GM21526 (cell line): ENCODE measurements around the gene NTSR1.

Experiments used
- ATAC-seq: cut with Tn5 transposase; IDR thresholded peaks from one replicate; pipeline ENCODE4 v1.9.1; 2021; ENCODE audit warnings: moderate library complexity; ENCODE audit not compliant: unreplicated experiment, low FRiP score

The NTSR1 gene

DNA sequence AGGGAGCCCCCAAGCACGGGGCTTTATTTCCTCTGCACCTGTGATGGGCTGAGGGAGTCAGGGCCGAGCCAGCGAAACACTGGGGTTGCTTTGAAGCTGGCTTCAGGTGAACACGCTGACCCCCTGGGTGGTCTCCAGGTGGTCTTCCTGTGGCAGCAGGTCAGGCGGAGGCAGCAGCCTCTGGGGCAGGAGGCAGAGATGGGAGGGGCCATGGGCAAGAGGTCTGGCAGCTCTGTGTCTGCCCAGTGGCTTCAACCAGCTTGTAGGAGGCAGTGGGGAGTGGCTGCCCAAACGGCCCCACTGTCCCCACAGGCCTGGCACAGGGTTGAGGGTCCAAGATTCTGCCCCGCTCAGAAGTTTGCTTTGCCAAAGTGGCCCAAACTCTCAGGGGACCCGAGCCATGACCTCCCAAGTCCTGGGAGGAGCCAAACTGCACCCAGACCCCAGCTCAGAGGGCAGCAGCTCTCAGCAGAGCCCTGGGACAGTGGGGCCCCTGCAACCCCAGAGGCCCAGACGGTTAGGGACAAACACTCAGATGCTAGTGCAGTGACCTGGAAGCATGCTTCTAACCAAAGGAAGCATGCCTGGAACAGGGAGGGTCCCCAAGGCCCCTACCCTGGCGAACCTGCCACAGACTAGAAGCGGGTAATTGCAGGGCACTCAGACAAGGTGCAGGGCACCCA, 15.3 kb downstream of the NTSR1 start:
- ATAC-seq = no peak

GRCh38 chr20:62724692-62725595, 16.3 kb downstream of the NTSR1 start:
- ATAC-seq = no peak

DNA sequence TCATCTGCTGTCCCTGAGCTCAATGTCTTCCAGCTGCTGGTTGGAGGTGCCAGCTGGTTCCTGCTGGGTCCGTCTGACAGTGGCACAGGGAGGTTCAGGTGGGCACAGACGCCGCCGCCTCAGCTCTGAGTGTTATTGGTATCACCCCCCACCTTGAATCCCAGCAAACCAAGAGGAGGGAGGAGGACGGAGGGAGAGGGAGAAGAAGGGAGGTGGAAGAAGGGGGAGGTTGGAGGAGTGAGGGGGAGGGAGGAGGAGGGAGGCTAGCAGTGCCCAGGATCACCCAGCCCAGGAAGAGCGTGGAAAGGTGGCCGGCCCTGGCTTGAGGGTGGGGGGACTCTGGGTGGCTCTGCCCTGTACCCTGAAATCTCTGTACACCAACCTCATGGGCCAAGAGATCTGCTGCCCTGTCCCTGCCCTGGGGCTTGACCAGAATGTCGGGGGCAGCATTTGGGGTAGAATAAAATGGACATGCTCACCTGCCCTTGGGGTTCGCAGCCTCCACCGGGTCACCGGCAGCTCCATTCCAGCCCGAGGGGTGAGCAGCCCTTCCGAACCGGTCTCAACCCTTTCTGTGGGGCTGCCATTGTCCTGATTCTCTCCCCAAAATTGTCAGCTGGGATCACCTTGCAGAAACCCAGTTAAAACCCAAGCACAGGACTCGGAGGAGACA, 17.1 kb downstream of the NTSR1 start:
- no peak for ATAC-seq

DNA sequence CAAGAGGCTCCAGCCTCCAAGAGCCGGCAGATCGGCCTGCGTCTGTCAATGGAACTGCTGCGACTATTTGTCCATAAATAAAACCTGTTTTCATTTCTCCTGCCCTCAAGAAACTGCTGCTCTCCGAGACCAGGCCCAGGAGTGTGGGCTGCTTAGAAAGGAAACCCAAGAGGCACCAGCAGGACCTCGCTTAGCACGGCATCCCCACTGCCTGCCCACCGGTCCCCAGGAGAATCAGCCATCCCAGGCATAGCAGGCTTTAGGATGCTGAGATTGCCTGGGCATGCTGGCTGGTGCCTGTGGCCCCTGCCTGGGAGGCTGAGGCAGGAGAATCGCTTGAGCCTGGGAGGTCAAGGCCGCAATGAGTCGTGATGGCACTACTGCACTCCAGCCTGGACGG, 17.6 kb downstream of the NTSR1 start:
- ATAC-seq = no peak

- ATAC-seq = no peak
These were observed 18.3 kb downstream of the NTSR1 start for GRCh38 chr20:62726716-62727583.

- no peak for ATAC-seq
These were observed 19.0 kb downstream of the NTSR1 start for GRCh38 chr20:62727584-62728027.

DNA sequence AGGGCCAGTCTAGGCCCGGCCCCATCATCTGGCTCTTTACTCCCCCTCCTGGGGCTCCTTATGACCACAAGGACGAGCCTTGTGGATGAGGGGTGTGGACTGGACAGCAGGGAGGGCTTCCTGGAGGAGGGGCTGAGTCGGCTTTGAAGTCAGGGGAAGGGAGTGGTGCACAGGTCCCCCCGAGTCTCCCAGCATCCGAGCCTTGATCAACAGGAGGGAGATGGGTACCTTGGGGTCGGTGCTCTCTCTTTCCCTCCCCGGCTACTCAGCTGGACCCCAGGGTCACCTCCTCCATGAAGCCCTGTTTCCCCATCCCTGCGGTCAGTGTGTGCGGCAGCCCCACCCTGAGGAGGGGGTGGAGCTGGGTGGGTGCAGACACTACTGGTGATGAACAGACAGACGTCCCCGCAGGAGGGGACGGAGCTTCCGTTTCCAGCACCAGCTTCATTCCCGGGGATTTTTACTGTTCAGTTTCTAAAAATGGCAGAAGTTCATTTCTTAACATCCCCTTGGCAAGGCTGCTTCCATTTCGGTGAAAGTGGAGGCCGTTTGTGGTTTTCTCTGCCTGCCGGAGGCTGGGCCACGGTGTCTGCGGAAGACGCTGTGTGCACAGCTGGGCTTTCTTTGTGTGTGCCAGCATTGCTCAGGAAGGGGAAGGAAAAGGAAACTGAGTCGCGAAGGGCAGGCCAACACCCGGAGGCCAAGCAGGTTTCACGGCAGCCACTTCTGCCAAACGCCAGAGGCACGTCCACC, 19.6 kb downstream of the NTSR1 start:
- ATAC-seq = no peak

DNA sequence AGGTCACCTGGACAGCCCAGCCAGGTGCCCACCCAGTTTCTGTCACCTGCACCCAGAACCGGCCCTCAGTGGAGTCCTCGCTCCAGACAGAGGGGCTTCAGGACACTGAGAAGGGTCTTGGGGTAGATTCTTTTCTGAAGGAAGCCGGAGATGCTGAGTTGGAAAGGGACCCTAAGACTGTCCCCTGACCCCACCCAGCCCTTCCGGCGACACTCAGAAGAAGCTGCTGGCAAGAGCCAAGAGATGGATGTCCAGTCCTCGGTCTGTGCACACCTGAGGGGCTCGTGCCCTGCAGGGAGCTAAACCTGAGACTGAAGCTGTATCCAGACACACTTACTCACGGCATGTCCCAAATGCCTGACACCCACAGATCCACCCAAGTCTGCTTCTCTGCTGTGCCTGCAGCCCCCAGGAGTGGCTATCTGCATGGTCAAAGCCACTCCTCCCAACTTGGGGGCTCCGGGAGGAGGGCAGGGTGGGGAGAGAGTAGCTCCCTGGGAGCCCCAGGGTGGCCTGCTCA, 20.2 kb downstream of the NTSR1 start:
- no peak for ATAC-seq

- ATAC-seq = no peak
These were observed 21.8 kb downstream of the NTSR1 start for GRCh38 chr20:62730481-62730880.

DNA sequence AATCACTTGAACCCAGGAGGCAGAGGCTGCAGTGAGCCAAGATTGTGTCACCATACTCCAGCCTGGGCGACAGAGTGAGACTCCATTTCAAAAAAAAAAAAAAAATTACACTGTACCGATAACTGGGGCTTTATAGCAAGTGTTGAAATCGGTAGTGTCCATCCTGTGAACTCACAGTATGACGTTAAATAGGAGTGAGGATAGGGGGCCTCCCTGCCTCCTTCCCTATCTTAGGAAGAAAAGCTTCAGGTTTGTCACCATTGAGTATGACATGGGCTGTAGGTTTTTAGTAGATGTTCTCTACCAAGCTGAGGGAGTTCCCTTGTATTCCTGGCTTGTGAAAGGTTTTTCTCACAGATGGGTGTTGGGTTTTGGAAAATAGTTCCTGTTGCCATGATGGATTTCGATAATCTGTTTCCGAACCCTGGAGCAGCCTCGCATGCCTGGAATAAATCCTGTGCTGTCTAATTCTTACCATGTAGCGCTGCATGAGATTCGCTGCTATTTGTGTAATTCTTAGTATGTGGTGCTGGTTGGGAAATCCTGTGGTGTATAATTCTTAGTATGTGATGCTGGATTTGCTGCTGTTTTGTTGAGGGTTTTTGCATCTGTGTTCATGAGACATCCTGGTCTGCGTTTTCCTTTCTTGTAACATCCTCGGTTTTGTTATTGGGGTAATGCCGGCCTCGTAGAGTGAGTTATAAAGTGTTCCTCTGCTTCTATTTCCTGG, 23.6 kb downstream of the NTSR1 start:
- ATAC-seq = no peak

DNA sequence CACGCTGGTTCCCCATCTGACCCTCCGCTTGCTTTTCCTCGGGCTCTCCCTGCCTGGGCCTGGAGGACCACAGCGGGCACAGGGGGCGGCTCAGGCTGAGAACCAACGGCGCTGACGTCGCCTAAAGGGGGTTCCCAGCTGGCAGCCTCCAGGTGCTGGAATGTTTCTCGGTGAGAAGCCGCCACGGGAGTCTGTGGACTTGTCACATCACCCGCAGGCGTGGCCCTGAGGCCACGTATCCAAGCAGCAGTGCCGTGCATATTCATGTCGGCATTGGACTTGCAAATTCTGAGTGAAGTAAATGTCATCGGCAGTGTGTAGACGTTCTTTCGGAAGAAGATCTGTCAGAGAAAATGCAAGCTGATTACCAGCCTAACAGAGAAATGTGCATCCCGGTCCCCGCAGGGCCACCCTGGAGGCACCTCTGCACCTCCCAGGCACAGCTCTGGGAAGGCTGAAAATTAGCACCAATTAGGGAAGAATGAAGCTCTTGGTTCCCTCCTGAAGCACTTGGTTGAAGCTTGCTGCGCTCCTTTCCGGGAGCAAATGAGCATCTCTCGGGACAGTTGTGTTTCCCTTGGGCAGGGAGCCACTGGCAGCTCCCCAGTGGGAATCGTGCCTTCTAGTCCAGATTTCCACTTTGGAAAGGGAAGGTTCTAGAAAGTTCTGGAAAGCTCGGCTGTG, 24.3 kb downstream of the NTSR1 start:
- no peak for ATAC-seq

GRCh38 chr20:62733526-62733842, 24.8 kb downstream of the NTSR1 start:
- ATAC-seq = no peak

DNA sequence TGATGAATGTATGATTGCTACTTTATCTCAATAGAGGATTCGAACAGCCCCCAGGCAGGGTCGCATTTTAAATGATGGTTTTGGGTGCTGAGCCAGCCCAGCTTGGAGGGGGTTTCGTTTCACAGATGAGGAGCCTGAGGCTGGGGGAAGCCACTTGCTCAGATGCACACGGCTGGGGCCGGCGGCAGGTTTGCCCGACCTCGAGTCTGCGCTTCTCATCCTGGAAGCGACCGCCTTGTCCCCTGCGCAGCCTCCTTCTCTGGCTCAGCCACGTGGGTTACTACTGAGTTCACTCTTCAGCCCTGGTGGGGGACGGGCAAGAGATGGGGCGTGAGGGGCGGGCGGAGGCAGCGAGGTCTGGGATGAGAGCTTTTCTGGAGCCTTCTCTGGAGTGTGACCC, 25.3 kb downstream of the NTSR1 start:
- ATAC-seq = no peak

- no peak for ATAC-seq
These were observed 25.7 kb downstream of the NTSR1 start for GRCh38 chr20:62734326-62734725.

GRCh38 chr20:62734881-62735280, 26.2 kb downstream of the NTSR1 start:
- no peak for ATAC-seq

- no peak for ATAC-seq
These were observed 26.7 kb downstream of the NTSR1 start for GRCh38 chr20:62735331-62735821.

DNA sequence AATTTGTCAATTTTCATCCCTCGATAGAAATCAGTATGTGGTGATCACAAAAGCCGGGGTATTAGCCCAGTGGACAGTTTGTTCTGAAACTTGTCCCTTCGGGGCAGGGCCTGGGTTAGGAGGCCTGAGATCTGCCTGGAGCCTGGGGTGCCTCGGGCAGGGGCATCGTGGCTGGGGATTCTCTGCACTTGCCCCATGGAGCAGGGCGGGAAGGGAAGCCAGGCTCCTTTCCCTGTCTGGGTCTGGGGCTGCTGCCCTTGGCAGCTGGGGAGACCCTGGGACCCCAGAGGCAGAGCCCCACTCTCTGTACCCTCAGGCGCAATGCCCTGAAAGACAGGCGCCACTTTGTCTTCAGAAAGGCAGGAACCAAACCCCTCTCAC, 27.4 kb downstream of the NTSR1 start:
- ATAC-seq = no peak

GRCh38 chr20:62736407-62737071, 27.9 kb downstream of the NTSR1 start:
- no peak for ATAC-seq
